Smooth muscle cell (in vitro differentiated cells): ENCODE results near the gene MCC. TPM values are rescaled to one million over a fixed set of nuclear protein-coding genes. Genes with fewer than 3 reads are reported as not detected.

ENCODE experiments used
- DNase-seq: peaks from one replicate; lab custom pipeline; 2025; ENCODE audit not compliant: unreplicated experiment; lab: John Stamatoyannopoulos, UW
- H2AFZ ChIP-seq: fragments of 200-600 bp; sonication (generic); 2 replicates; pipeline ENCODE4 v1.6.0; 2016; ENCODE audit warnings: antibody characterized with exemption, low read depth, mild to moderate bottlenecking
- H3F3A ChIP-seq: fragments of 200-600 bp; sonication (generic); 2 replicates; pipeline ENCODE4 v1.6.0; 2017; ENCODE audit warnings: antibody characterized with exemption, low read depth
- H3K27ac ChIP-seq: fragments of 200-600 bp; sonication (generic); 2 replicates; pipeline ENCODE4 v1.5.1; 2016; ENCODE audit warnings: low read depth, mild to moderate bottlenecking
- H3K27me3 ChIP-seq: fragments of 200-600 bp; sonication (generic); 2 replicates; pipeline ENCODE4 v1.6.1; 2016; ENCODE audit warnings: low read depth, mild to moderate bottlenecking
- H3K36me3 ChIP-seq: fragments of 200-600 bp; sonication (generic); 2 replicates; pipeline ENCODE4 v1.5.1; 2016; ENCODE audit warnings: low read depth
- H3K4me1 ChIP-seq: fragments of 200-600 bp; sonication (generic); 2 replicates; pipeline ENCODE4 v1.5.1; 2016; ENCODE audit warnings: low read depth
- H3K4me2 ChIP-seq: fragments of 200-600 bp; sonication (generic); 2 replicates; pipeline ENCODE4 v1.6.0; 2016; ENCODE audit warnings: mild to moderate bottlenecking
- H3K4me3 ChIP-seq: fragments of 200-600 bp; sonication (generic); 2 replicates; pipeline ENCODE4 v1.5.1; 2016; ENCODE audit warnings: mild to moderate bottlenecking
- H3K79me2 ChIP-seq: fragments of 200-600 bp; sonication (generic); 2 replicates; pipeline ENCODE4 v1.6.0; 2016; ENCODE audit warnings: low read depth, mild to moderate bottlenecking
- H3K9ac ChIP-seq: fragments of 200-600 bp; sonication (generic); 2 replicates; pipeline ENCODE4 v1.6.0; 2016; ENCODE audit warnings: low read depth
- H3K9me3 ChIP-seq: fragments of 200-600 bp; sonication (generic); replicated peaks from 2 replicates; pipeline ENCODE4 v1.5.1; 2016; ENCODE audit warnings: low read depth
- H4K20me1 ChIP-seq: fragments of 200-600 bp; sonication (generic); 2 replicates; pipeline ENCODE4 v1.6.0; 2016; ENCODE audit warnings: low read depth
- WGBS: methylation state at CpG from one replicate; pipeline ENCODE4 v1.1.7; 2016; ENCODE audit warnings: low lambda C conversion rate; 5-methylcytosine and 5-hydroxymethylcytosine counted together
- polyA plus RNA-seq: library from polyadenylated mRNA; unstranded; fragments of >200 nt; fragmentation: Nextera tagmentation; extraction: Ambion mirVana; gene quantifications from 2 replicates; pipeline ENCODE4 v1.2.1, GENCODE V29; 2016
- total RNA-seq: library from RNA; depleted of rRNA; stranded (reverse); fragments of >200 nt; gene quantifications from 2 replicates; pipeline ENCODE4 v1.2.3, GENCODE V29; 2014
- TF ChIP-seq, protein P1 (sequence below): fragments of 200-600 bp; sonication (generic); IDR thresholded peaks from 2 replicates; pipeline ENCODE4 v1.5.1; 2017; ENCODE audit warnings: borderline replicate concordance, mild to moderate bottlenecking, antibody characterized with exemption; ENCODE audit not compliant: insufficient read depth, poor library complexity, severe bottlenecking

MCC gene
- total and polyA plus RNA-seq, 2 experiments from 2014 or later, result 5.8 to 19.2 TPM

DNA sequence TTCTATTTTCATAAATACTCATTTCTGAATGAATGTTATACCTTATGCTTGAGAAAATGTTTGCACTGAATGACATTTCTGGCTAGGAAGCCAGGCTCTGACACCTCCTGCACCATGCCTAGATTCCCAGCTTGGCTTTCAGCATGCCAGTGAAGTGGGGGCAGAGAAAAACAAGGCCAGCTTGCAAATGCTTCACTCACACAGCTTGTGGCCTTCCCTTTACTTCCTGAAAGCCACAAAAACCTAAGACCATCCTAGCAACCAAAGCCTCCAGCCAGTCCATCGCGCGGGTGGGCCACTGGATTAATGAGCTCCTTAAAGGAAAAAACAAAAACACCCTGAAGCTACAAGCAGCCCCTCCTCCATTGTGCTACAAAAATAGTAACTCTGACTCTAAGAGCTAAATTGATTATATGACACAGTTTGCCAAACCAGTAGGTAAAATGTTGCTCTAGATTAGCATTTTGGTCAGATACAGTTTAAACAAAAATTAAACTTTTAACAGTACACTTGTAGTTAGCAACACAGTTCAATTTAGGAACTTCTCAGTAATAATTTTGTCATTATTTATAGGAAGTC is 213.3 kb downstream of the MCC start:
- TF ChIP-seq, protein P1, sequence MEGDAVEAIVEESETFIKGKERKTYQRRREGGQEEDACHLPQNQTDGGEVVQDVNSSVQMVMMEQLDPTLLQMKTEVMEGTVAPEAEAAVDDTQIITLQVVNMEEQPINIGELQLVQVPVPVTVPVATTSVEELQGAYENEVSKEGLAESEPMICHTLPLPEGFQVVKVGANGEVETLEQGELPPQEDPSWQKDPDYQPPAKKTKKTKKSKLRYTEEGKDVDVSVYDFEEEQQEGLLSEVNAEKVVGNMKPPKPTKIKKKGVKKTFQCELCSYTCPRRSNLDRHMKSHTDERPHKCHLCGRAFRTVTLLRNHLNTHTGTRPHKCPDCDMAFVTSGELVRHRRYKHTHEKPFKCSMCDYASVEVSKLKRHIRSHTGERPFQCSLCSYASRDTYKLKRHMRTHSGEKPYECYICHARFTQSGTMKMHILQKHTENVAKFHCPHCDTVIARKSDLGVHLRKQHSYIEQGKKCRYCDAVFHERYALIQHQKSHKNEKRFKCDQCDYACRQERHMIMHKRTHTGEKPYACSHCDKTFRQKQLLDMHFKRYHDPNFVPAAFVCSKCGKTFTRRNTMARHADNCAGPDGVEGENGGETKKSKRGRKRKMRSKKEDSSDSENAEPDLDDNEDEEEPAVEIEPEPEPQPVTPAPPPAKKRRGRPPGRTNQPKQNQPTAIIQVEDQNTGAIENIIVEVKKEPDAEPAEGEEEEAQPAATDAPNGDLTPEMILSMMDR, result no peak
- H2AFZ ChIP-seq, result no peak overlapping the region
- peaks cover 40% of the 10 kb centered on the region for H3K4me1 ChIP-seq
- no peaks in the 10 kb centered on the region for H3F3A ChIP-seq
- peaks cover 13% of the 10 kb centered on the region for H3K79me2 ChIP-seq
- no peak overlapping the region for H3K27ac ChIP-seq
- H3K27me3 ChIP-seq, result no peaks in the 10 kb centered on the region
- H3K9me3 ChIP-seq, result no peaks in the 10 kb centered on the region
- H3K9ac ChIP-seq, result no peak overlapping the region
- DNase-seq, result no peak
- H3K4me2 ChIP-seq, result no peak overlapping the region
- H4K20me1 ChIP-seq, result peaks cover 42% of the 10 kb centered on the region
- WGBS, result 10% methylated on average over 3 of the region's 3 CpGs
- H3K4me3 ChIP-seq, result no peak overlapping the region
- no peaks in the 10 kb centered on the region for H3K36me3 ChIP-seq

DNA sequence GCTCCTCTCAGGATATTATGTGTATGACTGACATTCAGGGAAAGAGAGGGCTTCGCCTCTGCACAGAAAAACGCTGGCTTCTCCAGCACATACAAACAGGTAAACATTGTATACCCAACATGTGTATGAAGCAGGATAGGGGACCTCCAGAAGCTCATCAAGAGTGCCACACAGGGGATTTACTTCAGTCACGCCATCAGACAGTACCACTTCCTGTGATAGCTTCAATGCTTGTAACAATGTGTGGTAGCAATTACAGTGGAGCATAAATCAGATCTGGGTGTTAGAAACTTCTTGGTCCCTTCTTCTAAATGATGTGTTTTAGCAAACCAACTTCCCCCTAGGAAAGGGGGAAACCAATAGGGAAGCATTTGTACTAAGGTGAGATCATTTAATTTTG is 214.3 kb downstream of the MCC start:
- Histone ChIP-seq H2AFZ (no peak overlapping the region), H3K27ac (no peak overlapping the region), H3K4me2 (no peak overlapping the region), H3K36me3 (no peaks in the 10 kb centered on the region), H3K27me3 (no peaks in the 10 kb centered on the region), H3F3A (no peaks in the 10 kb centered on the region), H4K20me1 (peaks cover 34% of the 10 kb centered on the region), H3K4me3 (no peak overlapping the region), H3K9me3 (no peaks in the 10 kb centered on the region), H3K9ac (no peak overlapping the region), H3K4me1 (peaks cover 46% of the 10 kb centered on the region), H3K79me2 (peaks cover 13% of the 10 kb centered on the region)
- TF ChIP-seq, protein P1, result no peak
- DNase-seq, result no peak
- WGBS, result 92% methylated on average over 3 of the region's 3 CpGs

DNA sequence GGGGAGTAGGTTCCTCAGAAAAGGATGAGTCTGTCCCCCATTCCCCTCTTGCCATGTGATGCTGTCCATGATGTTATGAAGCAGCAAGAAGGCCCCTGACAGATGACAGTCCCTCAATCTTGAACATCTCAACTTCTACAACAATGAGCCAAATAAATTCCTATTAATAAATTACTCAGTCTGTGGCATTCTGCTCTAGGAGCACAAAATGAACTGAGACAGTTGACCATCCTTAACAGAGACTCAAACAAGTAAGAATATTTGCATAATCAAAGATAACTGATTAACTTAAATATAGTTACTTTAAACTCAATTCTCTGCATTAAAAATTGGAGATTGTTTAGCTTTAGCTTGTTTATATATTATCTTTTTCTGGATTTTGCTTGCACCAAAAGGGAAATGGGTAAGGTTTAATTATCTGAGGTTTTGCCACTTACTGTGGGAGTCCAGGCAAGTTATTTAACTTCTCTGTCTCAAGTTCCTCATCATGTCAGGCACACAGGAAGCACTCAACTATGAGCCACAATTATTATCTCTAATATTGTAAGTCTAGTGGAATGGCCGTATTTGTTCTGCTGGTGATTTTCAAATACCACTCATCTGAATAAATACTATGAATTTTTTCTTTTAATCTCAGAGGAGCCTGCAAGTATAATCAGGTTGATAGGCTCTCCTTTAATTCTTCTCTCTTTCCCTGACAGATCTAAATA is 216.4 kb downstream of the MCC start:
- Histone ChIP-seq H3K4me3 (no peak overlapping the region), H4K20me1 (peaks cover 29% of the 10 kb centered on the region), H3K27ac (no peak overlapping the region), H3K4me2 (no peak overlapping the region), H3K36me3 (no peaks in the 10 kb centered on the region), H3K9me3 (no peaks in the 10 kb centered on the region), H3F3A (no peaks in the 10 kb centered on the region), H3K4me1 (peaks cover 54% of the 10 kb centered on the region), H3K79me2 (peaks cover 9% of the 10 kb centered on the region), H3K27me3 (no peaks in the 10 kb centered on the region), H3K9ac (no peak overlapping the region), H2AFZ (no peak overlapping the region)
- TF ChIP-seq, protein P1, result no peak
- WGBS, result 61% methylated on average over 1 of the region's 1 CpG
- no peak for DNase-seq
